CD1c-positive myeloid dendritic cell (primary cell): Measurements from ENCODE around the gene LSAMP.
"Not testable (repeated sequence)": the region's sequence is repeated elsewhere in the genome, so short reads cannot be mapped to it uniquely, and the experiment has no call there.

Source experiments
- DNase-seq: peaks from one replicate; pipeline ENCODE4 v3.0.0-alpha.2; 2016; ENCODE audit errors: extremely low spot score

The LSAMP gene

GRCh38 chr3:115898656-115899410, 546.5 kb downstream of the LSAMP start:
- DNase-seq = no peak

- DNase-seq = no peak
Measured at GRCh38 chr3:115891006-115891636, 554.2 kb downstream of the LSAMP start.

GRCh38 chr3:115890579-115890978, 554.7 kb downstream of the LSAMP start:
- DNase-seq = no peak

- DNase-seq = no peak
Measured at GRCh38 chr3:115885621-115886020, 559.7 kb downstream of the LSAMP start.

GRCh38 chr3:115877615-115877899, 567.7 kb downstream of the LSAMP start:
- DNase-seq = no peak

DNA sequence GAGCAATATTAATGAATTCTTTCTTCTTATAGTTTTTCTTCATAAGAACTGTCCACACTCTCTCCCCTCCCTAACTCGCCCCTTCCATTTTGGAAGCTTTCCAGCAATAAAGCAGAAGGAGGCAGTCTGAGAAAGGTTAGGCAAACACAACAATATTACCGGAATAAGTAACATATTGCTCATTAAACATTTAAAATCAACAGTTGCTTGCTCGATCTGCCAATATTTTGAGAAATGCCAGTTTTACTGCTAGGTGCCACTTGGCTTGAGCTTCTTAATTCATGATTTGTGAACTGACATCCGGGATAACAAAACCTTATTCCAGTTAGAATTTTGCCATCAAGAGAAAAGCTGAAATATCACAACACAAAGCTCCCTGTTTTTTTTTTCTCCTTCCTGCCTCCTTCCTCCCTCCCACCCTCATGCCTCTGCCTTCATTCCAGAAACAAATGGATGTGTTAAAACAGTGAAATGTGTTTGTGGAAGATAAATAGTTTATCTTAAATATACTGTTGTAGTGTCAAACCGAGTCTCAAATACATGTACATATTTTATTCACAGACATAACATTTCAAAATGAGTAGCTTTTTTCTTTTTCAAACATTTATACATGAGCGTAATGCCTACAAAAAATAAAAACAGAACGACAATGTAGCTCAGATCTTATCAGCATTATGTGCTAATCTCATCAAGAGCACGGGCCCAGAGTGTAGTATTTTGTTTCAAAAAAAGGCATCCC, 568.2 kb downstream of the LSAMP start:
- no peak for DNase-seq

- DNase-seq = no peak
Measured at GRCh38 chr3:115875460-115875859, 569.8 kb downstream of the LSAMP start.

DNA sequence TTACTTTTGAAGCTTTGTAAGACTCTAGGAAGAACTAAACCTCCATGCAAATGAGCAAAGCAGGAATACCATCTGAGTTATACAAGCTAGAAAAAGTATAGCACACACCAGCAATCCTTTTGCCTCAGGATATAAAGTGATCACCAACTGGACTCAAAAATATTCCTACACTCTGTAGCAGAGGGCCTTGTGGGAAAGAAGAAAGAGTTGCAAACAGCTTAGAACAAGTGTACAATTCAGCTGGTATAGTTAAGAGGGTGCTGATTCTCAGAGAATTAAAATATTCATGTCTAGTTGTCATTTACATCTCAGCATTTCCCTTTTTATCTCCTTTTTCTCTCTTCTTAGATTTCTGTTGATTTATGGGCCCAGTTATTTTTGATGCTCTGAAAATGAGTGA, 573.6 kb downstream of the LSAMP start:
- no peak for DNase-seq

GRCh38 chr3:115864911-115865310, 580.4 kb downstream of the LSAMP start:
- DNase-seq = no peak

GRCh38 chr3:115862849-115863248, 582.4 kb downstream of the LSAMP start:
- no peak for DNase-seq

- DNase-seq = no peak
Measured at GRCh38 chr3:115862099-115862498, 583.2 kb downstream of the LSAMP start.

- DNase-seq = no peak
Measured at GRCh38 chr3:115861166-115861733, 584.0 kb downstream of the LSAMP start.

- DNase-seq = no peak
Measured at GRCh38 chr3:115860766-115861165, 584.5 kb downstream of the LSAMP start.

GRCh38 chr3:115859002-115859807, 586.1 kb downstream of the LSAMP start:
- DNase-seq = no peak

DNA sequence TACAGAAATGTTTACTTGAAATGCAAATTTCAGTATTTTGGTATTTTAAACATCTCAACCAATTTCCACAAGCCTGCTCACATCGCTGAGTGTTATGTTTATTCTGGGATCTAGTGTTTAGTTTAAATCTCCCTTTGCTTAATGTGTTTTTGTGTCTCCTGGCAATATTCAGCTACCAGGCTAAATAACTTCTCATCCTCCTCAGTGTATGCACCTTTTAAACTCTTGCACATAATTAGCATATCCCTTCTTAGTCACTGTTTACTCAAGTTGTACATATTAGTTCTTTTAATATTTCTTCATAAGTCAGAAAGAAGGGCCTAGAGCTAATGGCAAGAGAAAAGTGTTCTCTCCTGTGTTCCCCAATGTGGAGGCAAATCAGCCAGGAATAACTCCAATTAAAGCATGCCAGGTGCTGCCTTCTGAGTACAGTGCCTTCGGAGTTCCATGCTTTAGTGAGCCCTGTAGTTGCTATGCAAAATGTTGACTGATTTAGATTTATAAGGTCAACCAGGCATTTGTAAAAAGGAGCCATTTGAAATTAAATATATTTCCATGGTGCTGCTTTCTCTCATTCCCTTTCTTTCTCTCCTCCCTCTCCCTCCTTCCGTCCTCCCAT, 587.7 kb downstream of the LSAMP start:
- DNase-seq = no peak

DNA sequence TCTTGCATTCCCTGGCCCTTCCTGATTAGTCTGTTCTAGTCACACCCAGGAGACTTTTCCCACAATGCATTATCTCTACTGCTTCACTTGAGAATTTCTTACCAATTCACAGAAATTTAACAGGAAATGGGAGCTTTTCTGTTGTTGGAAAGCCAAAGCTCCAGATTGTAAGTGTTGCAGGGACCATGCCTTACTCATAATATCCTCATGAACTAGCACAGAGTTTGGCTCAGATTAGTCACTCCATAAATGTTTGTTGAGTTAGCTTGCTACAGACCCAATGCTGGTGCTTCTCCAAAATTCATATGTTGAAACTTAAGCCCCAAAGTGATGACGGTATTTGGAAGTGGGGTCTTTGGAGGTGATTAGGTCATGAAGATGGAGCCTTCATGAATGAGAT, 589.4 kb downstream of the LSAMP start:
- DNase-seq = no peak

DNA sequence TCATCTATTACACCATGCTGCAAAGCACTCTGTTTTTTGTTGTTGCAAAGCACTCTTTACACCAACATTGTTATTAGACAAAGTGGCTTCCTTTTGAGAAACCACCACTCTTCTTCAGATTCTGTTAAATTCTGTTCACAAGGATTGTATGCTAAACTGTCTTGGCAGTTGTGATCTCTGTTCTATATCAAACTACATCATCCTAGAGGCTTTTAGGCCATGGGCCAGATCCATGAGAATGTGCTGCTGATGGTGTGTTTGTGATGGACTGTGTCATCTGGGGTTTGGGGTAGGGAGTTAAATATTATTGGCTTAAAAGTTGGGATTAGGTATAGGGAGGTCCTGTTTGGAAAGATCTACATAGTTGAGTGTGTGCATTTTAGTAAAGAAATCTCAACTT, 592.2 kb downstream of the LSAMP start:
- DNase-seq = no peak

DNA sequence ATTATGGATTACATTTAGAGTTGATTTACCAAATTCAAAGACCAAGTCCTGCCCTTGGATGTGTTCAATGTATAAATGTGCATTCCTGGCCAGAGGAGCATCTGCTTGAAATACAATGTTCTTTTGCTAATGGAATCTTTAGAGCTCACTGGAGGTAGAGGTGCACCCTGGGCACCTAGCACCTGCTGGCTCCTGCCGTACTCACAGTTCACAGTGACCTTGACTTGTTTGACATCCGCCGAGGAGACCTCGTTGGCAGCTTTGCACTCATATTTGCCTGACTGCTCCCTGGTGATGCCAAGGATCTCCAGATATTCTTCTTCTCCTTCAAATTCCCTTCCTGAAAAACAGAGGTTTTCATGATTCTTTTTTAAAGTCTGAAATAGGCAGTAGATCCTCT, 593.0 kb downstream of the LSAMP start:
- DNase-seq = no peak

GRCh38 chr3:115851571-115851970, 593.7 kb downstream of the LSAMP start:
- no peak for DNase-seq

DNA sequence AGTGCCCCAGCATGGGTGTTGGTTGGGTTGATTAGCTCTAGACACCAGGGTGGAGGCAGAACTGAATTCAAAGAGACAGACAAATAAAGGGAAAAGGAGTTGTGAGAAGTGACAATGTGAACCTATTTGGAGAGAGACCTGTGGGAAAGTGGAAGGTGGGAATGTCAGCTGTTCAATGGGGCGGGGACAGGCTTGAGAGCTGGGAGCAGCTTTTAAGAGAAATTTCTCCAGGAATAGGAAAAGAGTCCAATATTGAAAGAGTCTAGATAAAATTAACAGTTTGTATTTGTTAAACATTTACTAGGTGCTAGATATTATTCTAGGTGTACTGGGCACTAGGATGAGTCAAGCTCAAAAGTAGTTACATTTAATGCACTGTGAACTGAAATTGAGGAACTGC, 596.6 kb downstream of the LSAMP start:
- no peak for DNase-seq

DNA sequence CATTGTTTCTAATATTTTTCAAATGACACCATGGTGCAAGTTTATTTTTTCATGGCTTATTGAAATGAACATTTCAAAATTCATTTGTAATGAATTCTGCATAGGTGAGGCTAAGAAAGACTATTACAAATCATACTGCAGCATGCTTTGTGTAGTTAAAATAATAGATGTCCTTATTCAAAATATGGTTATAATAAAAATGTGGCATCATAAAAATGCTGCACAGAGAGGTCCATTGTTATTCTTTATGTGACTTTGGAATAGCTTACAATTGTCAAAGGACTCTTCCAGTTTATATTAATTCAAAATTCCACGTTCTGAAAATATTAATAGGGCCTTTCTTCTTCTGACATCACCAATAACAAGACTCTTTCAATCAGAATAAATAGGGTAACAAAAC, 599.3 kb downstream of the LSAMP start:
- DNase-seq = no peak

- not testable (repeated sequence) for DNase-seq
Measured at GRCh38 chr3:115844729-115845128, 600.6 kb downstream of the LSAMP start.
